CD14-positive monocyte (primary cell): ENCODE results near the gene MTMR8. TPM values are rescaled to one million over a fixed set of nuclear protein-coding genes. Genes with fewer than 3 reads are reported as not detected.
"Not testable (repeated sequence)": the region's sequence is repeated elsewhere in the genome, so short reads cannot be mapped to it uniquely, and the experiment has no call there.

ENCODE experiments used
- DNase-seq, 3 donors: peaks; one replicate each; pipeline ENCODE4 v3.0.0-alpha.2; 2011 to 2022
- H2AFZ ChIP-seq: 2 replicates; pipeline ENCODE4 v1.6.0; 2012; ENCODE audit warnings: mild to moderate bottlenecking, low read depth, low read length, inconsistent platforms; ENCODE audit not compliant: insufficient read depth, poor library complexity, severe bottlenecking
- H3K27ac ChIP-seq, 2 donors: 1 replicate in 1 of 2; 2 replicates in 1 of 2; pipeline ENCODE4 v1.5.1; 2012 to 2013; ENCODE audit warnings: low read length in 2 of 2, control low read depth in 1 of 2, inconsistent platforms in 1 of 2, low read depth in 1 of 2, mild to moderate bottlenecking in 1 of 2
- H3K27me3 ChIP-seq, 2 donors: one replicate each; pipeline versions ENCODE4 v1.6.0 to v1.6.1; 2011 to 2013; ENCODE audit warnings: low read length in 2 of 2; ENCODE audit not compliant: control insufficient read depth in 2 of 2, insufficient read depth in 2 of 2
- H3K36me3 ChIP-seq, 2 donors: replicated peaks in 1 of 2; 1 replicate in 1 of 2; 2 replicates in 1 of 2; pipeline versions ENCODE4 v1.5.1 to v1.6.1; 2012 to 2013; ENCODE audit warnings: low read length in 2 of 2, control low read depth in 1 of 2, inconsistent platforms in 1 of 2, mild to moderate bottlenecking in 1 of 2; ENCODE audit not compliant: insufficient read depth in 2 of 2, control insufficient read depth in 1 of 2
- H3K4me1 ChIP-seq, 2 donors: 1 replicate in 1 of 2; 2 replicates in 1 of 2; pipeline versions ENCODE4 v1.5.1 to v1.6.1; 2012 to 2013; ENCODE audit warnings: low read length in 2 of 2, control low read depth in 1 of 2, inconsistent platforms in 1 of 2, mild to moderate bottlenecking in 1 of 2, moderate library complexity in 1 of 2; ENCODE audit not compliant: insufficient read depth in 2 of 2, control insufficient read depth in 1 of 2
- H3K4me2 ChIP-seq: replicated peaks from 2 replicates; pipeline ENCODE3; 2012; ENCODE audit warnings: low read length, moderate library complexity, mild to moderate bottlenecking; ENCODE audit not compliant: poor library complexity, severe bottlenecking; ENCODE audit errors: extremely low read depth
- H3K4me3 ChIP-seq, 3 experiments: fragments of 200-600 bp in 1 of 3; sonication (generic) in 1 of 3; replicated peaks in 1 of 3; 1 replicate in 2 of 3; 2 replicates in 1 of 3; pipeline ENCODE4 v1.5.1; 2011 to 2013; ENCODE audit warnings: low read length in 3 of 3, mild to moderate bottlenecking in 3 of 3, control low read depth in 2 of 3, low read depth in 2 of 3, inconsistent platforms in 1 of 3, moderate library complexity in 1 of 3
- H3K79me2 ChIP-seq: 2 replicates; pipeline ENCODE4 v1.6.0; 2012; ENCODE audit warnings: mild to moderate bottlenecking, control low read depth, inconsistent platforms, low read length, moderate library complexity; ENCODE audit not compliant: insufficient read depth
- H3K9ac ChIP-seq: 2 replicates; pipeline ENCODE4 v1.6.0; 2017; ENCODE audit warnings: low read length, mild to moderate bottlenecking; ENCODE audit not compliant: insufficient read depth, poor library complexity, severe bottlenecking
- H3K9me3 ChIP-seq, 2 donors: replicated peaks in 1 of 2; 1 replicate in 1 of 2; 2 replicates in 1 of 2; pipeline versions ENCODE4 v1.5.1 to v1.6.1; 2012 to 2013; ENCODE audit warnings: low read length in 2 of 2, control low read depth in 1 of 2; ENCODE audit not compliant: control insufficient read depth in 1 of 2, insufficient read depth in 1 of 2
- H4K20me1 ChIP-seq: 2 replicates; pipeline ENCODE4 v1.6.0; 2012; ENCODE audit warnings: mild to moderate bottlenecking, low read length, control low read depth, moderate library complexity; ENCODE audit not compliant: insufficient read depth
- H3K27ac Mint-ChIP-seq, 7 donors: one replicate each; pipeline ENCODE4 v1.8.0; 2020; ENCODE audit warnings: mild to moderate bottlenecking in 7 of 7, mixed read lengths in 7 of 7, moderate library complexity in 6 of 7, inconsistent platforms in 2 of 7
- H3K27me3 Mint-ChIP-seq, 3 donors: one replicate each; pipeline ENCODE4 v1.8.0; 2021 to 2022; ENCODE audit warnings: low read depth in 3 of 3, mild to moderate bottlenecking in 3 of 3, mixed read lengths in 3 of 3, moderate library complexity in 3 of 3, inconsistent platforms in 1 of 3
- H3K36me3 Mint-ChIP-seq, 2 donors: one replicate each; pipeline ENCODE4 v1.8.0; 2020; ENCODE audit warnings: mixed read lengths in 2 of 2, inconsistent platforms in 1 of 2, mild to moderate bottlenecking in 1 of 2
- H3K4me1 Mint-ChIP-seq: one replicate; pipeline ENCODE4 v1.8.0; 2020; ENCODE audit warnings: mild to moderate bottlenecking, mixed read lengths
- H3K4me3 Mint-ChIP-seq, 2 donors: one replicate each; pipeline ENCODE4 v1.8.0; 2020; ENCODE audit warnings: mild to moderate bottlenecking in 2 of 2, mixed read lengths in 2 of 2, moderate library complexity in 1 of 2
- H3K9me3 Mint-ChIP-seq, 7 donors: one replicate each; pipeline ENCODE4 v1.8.0; 2020 to 2022; ENCODE audit warnings: mixed read lengths in 7 of 7, mild to moderate bottlenecking in 6 of 7, moderate library complexity in 6 of 7, inconsistent platforms in 2 of 7
- CTCF ChIP-seq: fragments of 200-600 bp; IDR thresholded peaks from one replicate; pipeline ENCODE4 v1.8.0; 2022; ENCODE audit warnings: antibody characterized with exemption, mild to moderate bottlenecking
- WGBS: methylation state at CpG from one replicate; pipeline ENCODE4 v1.1.5; 2013; ENCODE audit warnings: missing lambda C conversion rate; ENCODE audit not compliant: insufficient coverage; 5-methylcytosine and 5-hydroxymethylcytosine counted together
- intact Hi-C, 2 donors: fragments of 100-400 bp; cut with micrococcal nuclease; formaldehyde crosslinking; loops; one replicate each; pipeline versions ENCODE4 v1.15.0 to v1.15.1; 2023
- polyA plus RNA-seq, 3 donors: library from polyadenylated mRNA; depleted of rRNA in 1 of 3; unstranded in 2 of 3; stranded (reverse) in 1 of 3; fragments of 300-500 nt in 2 of 3; fragments of >200 nt in 1 of 3; fragmentation: Illumina TruSeq in 2 of 3; gene quantifications; 1 replicate in 2 of 3; 2 replicates in 1 of 3; pipeline ENCODE4 v1.2.3, GENCODE V29; 2012 to 2021

The MTMR8 gene
- polyA plus RNA-seq, 3 donors, result 0.19 to 1.1 (median 0.51) TPM

GRCh38 chrX:64427281-64427680 is 32.0 kb upstream of the MTMR8 start:
- intact Hi-C loops, result no loop called here
- H3K9me3 ChIP-seq, result peaks cover 0 to 4% of the 10 kb centered on the region in 2 donors
- H3K27me3 Mint-ChIP-seq, result peaks cover 0 to 2% (median 0%) of the 10 kb centered on the region in 3 donors
- no peak overlapping the region for H2AFZ ChIP-seq
- no peak overlapping the region for H3K27ac Mint-ChIP-seq
- no peaks in the 10 kb centered on the region for H3K36me3 Mint-ChIP-seq
- no peak overlapping the region for H3K27ac ChIP-seq
- no peaks in the 10 kb centered on the region for H3K4me1 Mint-ChIP-seq
- no peak overlapping the region for H3K4me3 ChIP-seq
- no peak overlapping the region for H3K9ac ChIP-seq
- H4K20me1 ChIP-seq, result no peaks in the 10 kb centered on the region
- TF ChIP-seq CTCF, result no peak
- H3K79me2 ChIP-seq, result no peaks in the 10 kb centered on the region
- no peaks in the 10 kb centered on the region for H3K4me1 ChIP-seq
- H3K27me3 ChIP-seq, result no peaks in the 10 kb centered on the region
- H3K4me3 Mint-ChIP-seq, result no peak overlapping the region
- no peak for DNase-seq
- H3K9me3 Mint-ChIP-seq, result peaks cover 0 to 11% (median 3%) of the 10 kb centered on the region in 7 donors
- no peaks in the 10 kb centered on the region for H3K36me3 ChIP-seq
- H3K4me2 ChIP-seq, result no peak overlapping the region

GRCh38 chrX:64409730-64410129 is 14.5 kb upstream of the MTMR8 start:
- H3K27ac ChIP-seq, H3K36me3 ChIP-seq, intact Hi-C loops, DNase-seq, H3K4me1 Mint-ChIP-seq, H2AFZ ChIP-seq, H3K36me3 Mint-ChIP-seq, H3K9ac ChIP-seq, H4K20me1 ChIP-seq, H3K27me3 ChIP-seq, H3K27me3 Mint-ChIP-seq, H3K9me3 ChIP-seq, H3K79me2 ChIP-seq, H3K27ac Mint-ChIP-seq, H3K9me3 Mint-ChIP-seq, H3K4me2 ChIP-seq, H3K4me3 Mint-ChIP-seq, H3K4me1 ChIP-seq, H3K4me3 ChIP-seq: not testable (repeated sequence)
- 100% methylated on average over 1 of the region's 4 CpGs for WGBS
